HG03520 (cell line): ENCODE measurements around the gene AP1B1.
"Not testable (repeated sequence)": the region's sequence is repeated elsewhere in the genome, so short reads cannot be mapped to it uniquely, and the experiment has no call there.

Experiments
- ATAC-seq: cut with Tn5 transposase; IDR thresholded peaks from one replicate; pipeline ENCODE4 v1.9.1; 2021; ENCODE audit warnings: mild to moderate bottlenecking, moderate library complexity; ENCODE audit not compliant: unreplicated experiment

Gene AP1B1

GRCh38 chr22:29351891-29352290 is 36.5 kb downstream of the AP1B1 start:
- ATAC-seq, result no peak

DNA sequence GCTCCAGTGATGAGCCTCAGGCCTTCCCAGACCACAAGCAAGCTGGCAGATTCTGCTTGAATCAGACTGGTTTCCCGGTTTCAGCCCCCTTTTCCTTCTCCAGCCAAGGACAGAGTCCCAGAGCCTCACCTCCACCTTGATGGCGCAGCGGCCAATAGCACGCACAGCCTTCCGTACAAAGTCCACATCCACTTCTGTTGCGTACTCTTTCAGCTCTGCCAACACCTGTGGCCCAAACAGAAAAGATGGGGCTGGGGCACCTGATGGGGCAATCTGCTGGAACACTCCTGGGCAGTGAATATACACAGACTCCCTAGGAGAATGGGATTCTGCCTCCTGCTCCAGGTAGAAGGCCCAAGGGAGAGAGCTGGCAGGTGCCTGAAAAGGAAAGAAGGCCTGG is 37.3 kb downstream of the AP1B1 start:
- no peak for ATAC-seq

- no peak for ATAC-seq
These were observed 39.4 kb downstream of the AP1B1 start for GRCh38 chr22:29348956-29349355.

- no peak for ATAC-seq
These were observed 40.3 kb downstream of the AP1B1 start for GRCh38 chr22:29348041-29348440.

- no peak for ATAC-seq
These were observed 41.7 kb downstream of the AP1B1 start for GRCh38 chr22:29346659-29347058.

- ATAC-seq, result no peak
These were observed 42.4 kb downstream of the AP1B1 start for GRCh38 chr22:29345932-29346331.

GRCh38 chr22:29344889-29345288 is 43.5 kb downstream of the AP1B1 start:
- not testable (repeated sequence) for ATAC-seq

DNA sequence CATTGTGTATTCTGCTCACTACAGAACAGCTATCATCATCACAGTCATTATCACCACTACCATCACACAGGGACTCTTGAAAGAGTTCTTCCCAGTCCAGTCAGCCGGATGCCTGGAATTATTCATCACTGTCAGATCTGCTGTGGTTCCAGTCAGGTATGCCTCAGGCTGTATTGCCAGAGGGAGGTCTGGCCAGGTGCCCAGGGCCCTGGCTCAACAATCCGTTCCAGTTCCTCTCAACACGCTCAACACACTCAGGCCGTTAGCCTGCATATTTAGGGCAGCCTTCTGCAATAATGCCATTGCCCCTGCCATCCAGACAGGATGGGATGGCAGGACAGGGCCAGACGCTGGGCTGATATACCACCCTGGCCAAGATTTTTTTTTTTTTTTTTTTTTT is 44.2 kb downstream of the AP1B1 start:
- ATAC-seq, result no peak

- ATAC-seq, result no peak
These were observed 45.0 kb downstream of the AP1B1 start for GRCh38 chr22:29343313-29343805.

DNA sequence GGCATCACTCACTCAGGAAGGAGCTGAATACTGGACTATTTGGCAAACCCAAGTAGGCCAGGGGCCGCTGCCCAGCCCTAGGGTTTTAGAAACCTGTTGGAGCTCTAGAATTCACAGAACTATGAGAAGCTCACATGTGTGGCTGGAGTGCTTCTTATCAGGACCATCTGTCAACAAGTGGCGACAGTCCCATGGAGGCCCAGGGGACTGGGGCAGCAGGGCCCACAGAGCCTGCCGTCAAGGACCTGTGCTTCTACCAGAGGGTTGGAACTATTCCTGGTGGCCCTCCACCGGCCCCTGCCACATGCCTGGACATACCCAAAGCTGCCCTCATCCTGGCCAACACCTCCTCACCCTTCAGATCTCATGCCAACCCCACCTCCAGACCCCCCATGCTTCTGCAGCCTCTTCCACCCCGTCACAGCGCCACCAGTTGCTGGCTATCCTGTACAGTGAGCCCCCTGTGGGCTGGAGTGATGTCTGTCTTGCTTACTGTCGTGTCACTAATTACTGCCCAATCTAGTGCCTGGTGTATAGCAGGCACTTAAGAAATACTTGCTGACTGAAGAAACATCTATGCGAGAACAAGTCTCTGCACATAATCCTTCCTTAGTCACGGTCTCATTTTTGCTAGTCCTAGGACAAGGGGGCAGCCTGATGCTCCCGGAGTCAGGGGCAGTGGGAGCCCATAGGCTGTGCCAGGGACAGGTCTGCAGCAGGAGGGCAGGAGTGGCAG is 45.6 kb downstream of the AP1B1 start:
- ATAC-seq, result no peak

- no peak for ATAC-seq
These were observed 46.2 kb downstream of the AP1B1 start for GRCh38 chr22:29342177-29342576.

DNA sequence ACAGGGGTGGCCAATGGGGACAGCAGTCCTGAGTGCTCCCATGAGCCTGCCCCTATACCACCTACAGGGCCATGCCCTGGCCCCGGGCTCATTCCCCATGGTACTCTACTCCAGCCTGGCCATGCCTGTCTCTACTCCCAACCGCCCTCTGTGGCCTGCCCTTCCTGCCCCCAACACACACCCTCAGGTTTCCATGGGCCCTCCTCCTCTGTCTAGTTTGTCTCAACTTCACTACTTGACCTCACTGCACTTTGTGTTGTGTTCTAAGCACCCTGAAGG is 46.6 kb downstream of the AP1B1 start:
- no peak for ATAC-seq

DNA sequence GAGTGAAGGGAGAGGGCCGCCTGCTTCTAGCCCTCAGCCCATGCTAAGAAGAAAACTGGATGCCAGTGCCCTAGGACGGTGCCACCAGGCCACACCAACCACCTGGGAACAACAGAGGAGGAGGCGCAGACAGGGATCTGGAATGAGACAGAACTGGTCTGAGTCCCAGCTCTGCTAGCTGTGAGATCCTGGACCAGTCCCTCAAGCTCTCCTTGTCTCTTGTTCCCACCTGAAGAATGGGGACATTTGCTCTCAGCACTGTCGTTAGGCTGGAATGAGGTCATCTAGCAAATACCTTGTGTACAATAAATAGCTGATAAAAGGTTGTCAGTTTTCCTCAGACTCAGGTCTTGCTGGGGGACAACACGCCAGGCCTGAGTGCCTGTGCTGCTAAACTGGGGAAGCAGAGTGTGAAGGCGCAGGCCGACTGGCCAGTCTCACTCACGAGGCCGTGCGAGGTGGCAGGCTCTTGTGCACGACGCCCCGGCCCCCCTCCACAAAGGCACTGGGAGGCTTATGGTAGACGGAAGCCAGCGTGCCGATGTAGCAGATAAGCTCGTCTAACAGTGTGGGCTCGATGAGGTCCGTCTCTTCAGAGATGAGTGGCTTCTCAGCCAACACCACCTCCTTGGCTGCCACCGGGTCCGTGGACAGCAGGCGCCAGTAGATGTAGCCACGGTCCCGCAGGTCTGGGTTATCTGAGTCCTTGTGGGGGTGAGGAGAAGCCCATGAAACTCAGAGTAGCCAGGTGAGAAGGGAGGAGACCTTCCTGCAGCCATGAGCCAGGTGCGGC is 47.1 kb downstream of the AP1B1 start:
- no peak for ATAC-seq

- no peak for ATAC-seq
These were observed 47.8 kb downstream of the AP1B1 start for GRCh38 chr22:29340566-29340965.

GRCh38 chr22:29339381-29340235 is 48.8 kb downstream of the AP1B1 start:
- no peak for ATAC-seq

DNA sequence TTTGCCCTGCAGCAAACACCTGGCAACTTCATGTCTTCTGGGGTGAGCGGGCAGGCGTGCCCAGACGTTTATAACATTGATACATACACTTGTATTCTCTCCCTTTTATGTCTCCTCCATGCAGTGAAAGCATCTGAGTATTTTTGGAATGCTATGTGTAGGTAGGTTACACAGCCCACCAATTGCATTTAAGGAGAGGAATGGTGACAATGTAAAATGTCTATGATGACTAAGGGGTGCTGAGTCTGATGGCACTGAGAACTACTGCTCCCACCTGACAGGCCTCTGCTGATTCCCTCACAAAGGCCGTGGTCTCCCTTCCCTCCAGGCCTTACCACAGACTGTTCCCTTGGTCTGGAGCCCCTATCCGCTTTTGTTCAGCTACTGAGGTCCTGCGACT is 50.0 kb downstream of the AP1B1 start:
- no peak for ATAC-seq

DNA sequence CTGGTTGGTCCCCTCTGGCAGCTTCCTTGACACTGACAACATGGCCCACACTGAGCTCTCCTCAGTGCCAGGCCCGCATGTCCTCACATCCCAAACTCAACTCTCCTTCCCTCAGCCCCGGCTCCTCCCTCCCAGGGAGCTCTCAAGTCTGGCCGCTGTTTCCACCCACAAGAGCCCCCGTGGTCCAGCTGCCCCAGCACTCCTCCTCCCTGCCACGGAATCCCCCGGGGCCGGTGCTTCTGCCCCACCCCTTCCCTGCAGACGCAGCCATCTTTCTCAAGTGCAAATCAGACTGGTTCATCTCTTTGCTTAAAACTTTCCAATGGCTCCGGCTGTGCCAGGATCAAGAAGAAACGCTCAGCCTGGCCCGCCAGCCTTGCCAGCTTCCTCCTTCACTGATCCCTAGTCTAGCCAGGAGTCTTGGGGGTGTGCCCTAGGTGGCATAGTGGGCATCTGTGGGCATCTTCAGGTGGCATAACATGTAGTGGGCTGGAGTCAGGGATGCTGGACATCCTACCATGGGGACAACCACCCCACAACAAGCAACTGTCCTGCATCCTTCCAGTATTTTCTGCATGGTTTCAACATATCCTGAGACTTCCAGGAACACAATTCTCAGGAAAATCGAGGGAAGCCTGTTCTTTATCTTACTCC is 50.6 kb downstream of the AP1B1 start:
- no peak for ATAC-seq

DNA sequence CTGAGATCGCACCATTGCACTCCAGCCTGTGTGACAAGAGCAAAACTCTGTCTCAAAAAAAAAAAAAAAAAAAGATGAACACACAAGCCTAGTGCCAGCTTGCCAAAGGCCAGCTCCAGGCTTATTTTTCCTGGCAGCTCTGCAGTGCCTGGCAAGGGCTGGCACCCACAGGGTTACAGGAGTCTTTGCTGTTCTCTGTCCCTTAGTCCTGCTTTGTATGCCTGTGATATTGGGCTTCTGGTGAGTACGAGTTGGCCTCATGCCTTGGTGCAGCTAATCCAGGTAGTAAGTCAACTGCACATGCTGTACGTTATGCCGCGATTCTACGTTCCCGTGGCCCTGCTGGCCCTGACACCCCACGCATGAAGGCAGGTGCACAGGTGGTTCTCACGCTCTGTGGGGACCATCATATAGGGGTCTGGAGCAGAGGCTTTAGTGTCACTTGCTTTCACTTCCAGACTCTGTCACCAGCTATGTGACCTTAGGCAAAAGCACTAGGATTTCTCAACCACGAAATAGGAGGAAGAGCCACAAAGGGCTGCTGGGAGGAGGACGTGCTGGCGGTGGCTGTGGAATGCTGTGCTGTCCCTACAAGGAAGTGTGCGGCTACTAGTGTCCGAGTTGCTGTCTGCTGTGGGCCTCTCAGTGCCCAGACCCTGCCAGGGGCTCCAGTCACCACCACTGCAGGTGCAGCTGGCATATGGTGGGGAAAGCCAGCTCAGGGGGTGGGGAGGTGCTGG is 51.4 kb downstream of the AP1B1 start:
- ATAC-seq, result no peak

- ATAC-seq, result no peak
These were observed 52.7 kb downstream of the AP1B1 start for GRCh38 chr22:29335656-29336055.

DNA sequence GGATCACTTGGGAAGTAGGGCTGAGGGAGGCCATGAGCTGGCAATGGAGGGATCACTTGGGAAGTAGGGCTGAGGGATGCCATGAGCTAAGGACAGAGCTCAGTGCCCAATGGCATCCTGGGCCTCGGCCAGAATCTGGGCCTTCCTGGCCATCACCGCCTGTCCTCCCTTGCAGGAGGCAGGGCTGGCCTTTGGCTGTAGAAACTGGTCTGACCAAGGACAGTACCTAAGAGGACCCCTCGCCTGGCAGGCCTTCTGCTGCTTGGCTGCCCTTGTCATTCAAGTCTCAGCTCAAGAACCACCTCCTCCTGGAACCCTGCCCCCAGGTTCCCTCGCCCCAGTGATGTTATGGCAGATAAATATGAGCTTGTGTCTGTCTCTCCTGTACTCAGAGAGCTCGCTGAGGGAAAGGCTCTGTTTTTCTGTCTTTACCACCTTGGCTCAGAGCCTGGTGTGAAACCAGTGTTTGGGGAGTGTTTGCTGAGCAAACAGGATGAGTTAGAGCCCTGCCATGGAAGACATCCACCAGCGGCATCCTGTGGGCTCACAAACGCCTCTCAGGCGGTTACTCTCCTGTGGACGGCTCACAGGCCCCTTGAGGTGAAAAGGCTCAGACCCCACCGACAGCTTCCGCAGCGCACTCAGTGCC is 53.5 kb downstream of the AP1B1 start:
- ATAC-seq, result no peak
